ENCODE results near the gene ZNF366.

Gene ZNF366

GRCh38 chr5:72464071-72464470 is 43.1 kb downstream of the ZNF366 start:
- POLR2A ChIA-PET, result no interaction called here

GRCh38 chr5:72463449-72464052 is 43.7 kb downstream of the ZNF366 start:
- POLR2A ChIA-PET, result no interaction called here
- no peak for TF ChIP-seq ZNF148 (tag by site-specific recombination; IDR thresholded peaks at IDR 0.05; ENCODE audit: borderline replicate concordance)
- no peak for TF ChIP-seq ZNF623 (tag by site-specific recombination; IDR thresholded peaks at IDR 0.05)
- no peak for TF ChIP-seq MZF1 (tag by site-specific recombination; IDR thresholded peaks at IDR 0.05; ENCODE audit: borderline replicate concordance)
- peak; percentile 49; the same call in 1 of the 2 replicates for TF ChIP-seq EGR2 (tag by site-specific recombination; IDR thresholded peaks at IDR 0.05; ENCODE audit: low read depth)
- no peak for TF ChIP-seq TRIM28 (IDR thresholded peaks at IDR 0.05; ENCODE audit: borderline replicate concordance, low read length)
- TF ChIP-seq ZNF776 (tag by site-specific recombination; IDR thresholded peaks at IDR 0.05; ENCODE audit: borderline replicate concordance), result no peak
- no peak for TF ChIP-seq ZNF23 (tag by site-specific recombination; IDR thresholded peaks at IDR 0.05; ENCODE audit: borderline replicate concordance)
- peak; percentile 64 for TF ChIP-seq ZFHX2 (tag by site-specific recombination; conservative IDR thresholded peaks at IDR 0.05)
- no peak for TF ChIP-seq ZNF518A (tag by site-specific recombination; conservative IDR thresholded peaks at IDR 0.05; ENCODE audit: low read depth)
- no peak for TF ChIP-seq ZNF311 (tag by site-specific recombination; IDR thresholded peaks at IDR 0.05; ENCODE audit: borderline replicate concordance)
- Histone ChIP-seq H3K9me3 (ENCODE audit: control insufficient read depth, insufficient read depth, low read depth, low read length) (no peaks in the 10 kb centered on the region), H3K27ac (ENCODE audit: extremely low read depth, low read depth, low read length) (no peak overlapping the region), H3K4me3 (ENCODE audit: low read depth, low read length) (no peak overlapping the region), H3K36me3 (ENCODE audit: control insufficient read depth in 2 of 2, insufficient read depth in 1 of 2, low read length in 2 of 2) (no peaks in the 10 kb centered on the region), H3K4me1 (ENCODE audit: control insufficient read depth, insufficient read depth, low read length) (no peaks in the 10 kb centered on the region)
- CTCF ChIA-PET, result interaction anchor here (0.6 to 1.4 kb wide), 2 partner anchors 10 to 60 kb away, joined by 3 to 6 read pairs; no protein-coding TSS in a partner anchor

More at GRCh38 chr5:72464071-72464470, 43.1 kb downstream of the ZNF366 start:
- Histone ChIP-seq H3K36me3 (ENCODE audit: control insufficient read depth in 2 of 2, insufficient read depth in 1 of 2, low read length in 2 of 2) (no peaks in the 10 kb centered on the region), H3K9me3 (ENCODE audit: control insufficient read depth, insufficient read depth, low read depth, low read length) (no peaks in the 10 kb centered on the region), H3K4me1 (ENCODE audit: control insufficient read depth, insufficient read depth, low read length) (no peaks in the 10 kb centered on the region), H3K27ac (ENCODE audit: extremely low read depth, low read depth, low read length) (no peak overlapping the region), H3K4me3 (ENCODE audit: low read depth, low read length) (no peak overlapping the region)
- CTCF ChIA-PET, result interaction anchor here (1.4 kb wide), 1 partner anchor 60 kb away, joined by 6 read pairs; no protein-coding TSS in a partner anchor
- TF ChIP-seq KLF9 (tag by site-specific recombination; IDR thresholded peaks at IDR 0.05; ENCODE audit: low read depth) (no peak), ATF2 (tag by site-specific recombination; IDR thresholded peaks at IDR 0.05; ENCODE audit: low read depth) (peak; percentile 36; the same call in 1 of the 2 replicates)
